ENCODE data around the gene TSPAN11. TPM values are rescaled to one million over a fixed set of nuclear protein-coding genes. Genes with fewer than 3 reads are reported as not detected.

TSPAN11 gene
- total and polyA plus RNA-seq, 10 donors, result 0.26 to 4.1 (median 1.4) TPM

DNA sequence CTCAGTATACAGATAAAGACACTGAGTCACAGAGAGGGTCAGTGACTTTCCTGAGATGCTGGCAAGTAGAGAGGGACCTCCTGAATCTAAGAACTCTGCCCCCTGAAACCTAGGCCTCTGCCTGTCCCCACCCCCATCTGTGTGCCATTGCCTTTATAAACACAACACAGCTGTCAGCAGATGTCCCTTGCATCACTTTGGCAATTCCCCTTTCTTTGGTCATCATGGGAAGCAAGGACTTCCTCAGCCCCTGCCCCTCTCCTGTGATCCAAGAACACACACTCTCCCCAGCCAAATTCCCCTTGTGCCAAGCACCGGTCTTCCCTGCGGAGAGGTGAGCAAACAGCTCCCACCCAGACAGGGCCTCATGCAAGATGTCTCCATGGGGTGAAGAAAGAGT lies 8.3 kb downstream of the TSPAN11 start:
- TF ChIP-seq CTCF (IDR thresholded peaks at IDR 0.05 in 8 of 11, conservative IDR thresholded peaks at IDR 0.05 in 3 of 11), result no peak
- no peak for TF ChIP-seq POLR2A (IDR thresholded peaks at IDR 0.05)
- Histone ChIP-seq H3K27ac (no peak overlapping the region), H3K9me3 (peaks cover 0 to 4% (median 0%) of the 10 kb centered on the region in 8 donors), H3K4me3 (no peak overlapping the region), H3K36me3 (no peaks in the 10 kb centered on the region), H3K4me1 (peaks cover 0 to 15% (median 7%) of the 10 kb centered on the region in 6 donors), H3K27me3 (replicated peaks in 1 of 7) (peaks cover 0 to 19% (median 0%) of the 10 kb centered on the region in 7 donors)
- 88 to 100% (median 95%) methylated on average over 2 of the region's 2 CpGs for WGBS, 5 donors
- no peak for DNase-seq
- intact Hi-C loops (cut with DNase I; ENCODE audit: low total_unique reads), result no loop called here

GRCh38 chr12:30936036-30936435 lies 9.5 kb downstream of the TSPAN11 start:
- no peak for TF ChIP-seq CTCF (IDR thresholded peaks at IDR 0.05 in 8 of 11, conservative IDR thresholded peaks at IDR 0.05 in 3 of 11)
- no peak for TF ChIP-seq POLR2A (IDR thresholded peaks at IDR 0.05)
- no peak for TF ChIP-seq POLR2AphosphoS5 (IDR thresholded peaks at IDR 0.05)
- H3K36me3 ChIP-seq, result no peaks in the 10 kb centered on the region
- peaks cover 0 to 7% (median 0%) of the 10 kb centered on the region in 7 donors for H3K27me3 ChIP-seq (replicated peaks in 1 of 7)
- no peak for DNase-seq
- no peak overlapping the region for H3K4me3 ChIP-seq
- H3K9me3 ChIP-seq, result peaks cover 0 to 4% (median 0%) of the 10 kb centered on the region in 8 donors
- intact Hi-C loops (cut with DNase I; ENCODE audit: low total_unique reads), result no loop called here
- no peak overlapping the region for H3K27ac ChIP-seq
- WGBS, 5 donors, result 20 to 42% (median 38%) methylated on average over 2 of the region's 2 CpGs
- peaks cover 0 to 3% (median 0%) of the 10 kb centered on the region in 6 donors for H3K4me1 ChIP-seq

GRCh38 chr12:30939234-30939633 lies 12.7 kb downstream of the TSPAN11 start:
- H3K4me3 ChIP-seq, result no peak overlapping the region
- peaks cover 0 to 7% (median 0%) of the 10 kb centered on the region in 7 donors for H3K27me3 ChIP-seq (replicated peaks in 1 of 7)
- no peak for DNase-seq
- no peak for TF ChIP-seq POLR2A (IDR thresholded peaks at IDR 0.05)
- TF ChIP-seq CTCF (IDR thresholded peaks at IDR 0.05 in 8 of 11, conservative IDR thresholded peaks at IDR 0.05 in 3 of 11), result no peak
- TF ChIP-seq POLR2AphosphoS5 (IDR thresholded peaks at IDR 0.05), result no peak
- peaks cover 0 to 4% (median 0%) of the 10 kb centered on the region in 8 donors for H3K9me3 ChIP-seq
- no peak overlapping the region for H3K27ac ChIP-seq
- 92 to 94% (median 92%) methylated on average over 4 of the region's 4 CpGs for WGBS, 5 donors
- H3K36me3 ChIP-seq, result no peaks in the 10 kb centered on the region
- intact Hi-C loops (cut with DNase I; ENCODE audit: low total_unique reads), result no loop called here
- H3K4me1 ChIP-seq, result peaks cover 0 to 6% (median 0%) of the 10 kb centered on the region in 6 donors

DNA sequence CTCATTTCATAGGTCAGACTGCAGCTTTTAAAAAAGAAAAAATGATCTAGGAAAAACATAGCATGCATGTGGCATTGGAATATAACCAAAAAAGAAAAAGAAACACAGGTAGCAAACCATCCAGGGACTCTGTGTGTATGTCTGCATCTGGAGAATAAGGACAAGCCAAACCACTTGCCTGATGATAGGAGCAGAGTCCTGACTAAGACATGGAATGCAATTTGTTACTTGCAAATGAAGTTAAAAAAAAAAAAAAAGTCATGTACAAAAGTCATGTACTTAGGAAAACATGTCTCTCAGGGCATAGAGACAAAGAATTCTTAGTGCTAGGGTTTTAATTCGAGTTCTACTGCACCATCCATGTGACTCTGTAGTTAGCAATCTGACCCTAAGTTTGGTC lies 15.9 kb downstream of the TSPAN11 start:
- Histone ChIP-seq H3K27ac (no peak overlapping the region), H3K9me3 (no peaks in the 10 kb centered on the region), H3K4me3 (no peak overlapping the region), H3K27me3 (replicated peaks in 1 of 7) (peaks cover 0 to 7% (median 0%) of the 10 kb centered on the region in 7 donors), H3K4me1 (peaks cover 0 to 13% (median 0%) of the 10 kb centered on the region in 6 donors), H3K36me3 (no peaks in the 10 kb centered on the region)
- TF ChIP-seq POLR2A (IDR thresholded peaks at IDR 0.05) (no peak), CTCF (IDR thresholded peaks at IDR 0.05 in 8 of 11, conservative IDR thresholded peaks at IDR 0.05 in 3 of 11) (no peak)
- intact Hi-C loops (cut with DNase I; ENCODE audit: low total_unique reads), result no loop called here
- no peak for DNase-seq
- WGBS, 5 donors, result 55 to 83% (median 65%) methylated on average over 1 of the region's 1 CpG

Measured in spleen (tissue), 11 donors.